HCT116 (cell line): Measurements from ENCODE around the gene RFESD. TPM values are rescaled to one million over a fixed set of nuclear protein-coding genes. Genes with fewer than 3 reads are reported as not detected.

Experiments
- ATAC-seq: fragments of 200-7000 bp; cut with Tn5 transposase; 2 replicates; pipeline ENCODE4 v1.9.1; 2020; ENCODE audit warnings: mild to moderate bottlenecking, moderate library complexity
- BruUV-seq: library from RNA; stranded (reverse); fragments of 400-500 nt; replicated peaks from 2 replicates; lab custom pipeline; 2021; lab: Mats Ljungman, UMichigan
- CTCF ChIA-PET: fragments of 300-600 bp; sonication (Branson Sonifier 250); formaldehyde crosslinking; loops from one replicate; lab custom pipeline; 2021; ENCODE audit warnings: antibody characterized with exemption; lab: Charles Lee
- POLR2A ChIA-PET: fragments of 300-600, 350-600 bp; sonication (Branson Sonifier 250); formaldehyde crosslinking; loops from one replicate; lab custom pipeline; 2021; ENCODE audit warnings: antibody characterized with exemption; lab: Charles Lee
- RAD21 ChIA-PET, 2 experiments: fragments of 300-600 bp; sonication (Branson Sonifier 250); formaldehyde crosslinking; loops; one replicate each; lab custom pipeline; 2023; ENCODE audit warnings: low total read pairs in 2 of 2; ENCODE audit not compliant: uncharacterized antibody in 2 of 2, unreplicated experiment in 2 of 2, low non-redundant PET in 1 of 2; lab: Charles Lee
- DNase-seq: peaks from one replicate; pipeline ENCODE4 v3.0.0-alpha.2; 2010; ENCODE audit warnings: low read depth, low spot score
- H2AFZ ChIP-seq: fragments of 200-600 bp; shearing (Covaris generic), sonication (generic); 2 replicates; pipeline ENCODE4 v1.6.1; 2017; ENCODE audit warnings: low read depth, mixed run types, mixed read lengths, antibody characterized with exemption, low read length; ENCODE audit not compliant: poor library complexity, severe bottlenecking
- H3K27ac ChIP-seq: 2 replicates; pipeline ENCODE4 v1.5.1; 2012; ENCODE audit warnings: low read depth, low read length
- H3K27me3 ChIP-seq: fragments of 200-600 bp; sonication (generic); 2 replicates; pipeline ENCODE4 v1.6.1; 2016; ENCODE audit warnings: mixed run types, low read length, mixed read lengths; ENCODE audit not compliant: insufficient read depth
- H3K36me3 ChIP-seq, 2 experiments: fragments of 200-500 bp in 1 of 2; fragments of 200-600 bp in 1 of 2; sonication (Bioruptor generic) in 1 of 2; sonication (generic) in 1 of 2; 2 replicates each; pipeline versions ENCODE4 v1.5.1 to v1.6.1; 2014 to 2016; ENCODE audit warnings: low read length in 2 of 2, inconsistent platforms in 1 of 2, mixed read lengths in 1 of 2, mixed run types in 1 of 2; ENCODE audit not compliant: insufficient read depth in 2 of 2, control insufficient read depth in 1 of 2
- H3K4me1 ChIP-seq, 2 experiments: fragments of 200-600 bp in 1 of 2; sonication (generic) in 1 of 2; 2 replicates each; pipeline versions ENCODE4 v1.5.1 to v1.6.1; 2012 to 2017; ENCODE audit warnings: low read length in 2 of 2, inconsistent platforms in 1 of 2, mild to moderate bottlenecking in 1 of 2, mixed read lengths in 1 of 2, mixed run types in 1 of 2, moderate library complexity in 1 of 2; ENCODE audit not compliant: insufficient read depth in 2 of 2, control insufficient read depth in 1 of 2
- H3K4me2 ChIP-seq: fragments of 200-600 bp; sonication (generic); 2 replicates; pipeline ENCODE4 v1.6.1; 2017; ENCODE audit warnings: mixed run types, low read length, mixed read lengths
- H3K4me3 ChIP-seq, 2 experiments: fragments of 200-600 bp in 1 of 2; sonication (generic) in 1 of 2; replicated peaks in 1 of 2; 2 replicates each; pipeline ENCODE4 v1.5.1; 2011 to 2016; ENCODE audit warnings: low read length in 2 of 2, control low read depth in 1 of 2, low read depth in 1 of 2, mild to moderate bottlenecking in 1 of 2, mixed read lengths in 1 of 2, mixed run types in 1 of 2
- H3K79me2 ChIP-seq: fragments of 200-600 bp; sonication (generic); 2 replicates; pipeline ENCODE4 v1.6.1; 2017; ENCODE audit warnings: mild to moderate bottlenecking, mixed run types, low read length, moderate library complexity, mixed read lengths; ENCODE audit not compliant: insufficient read depth
- H3K9ac ChIP-seq: fragments of 200-600 bp; sonication (generic); 2 replicates; pipeline ENCODE4 v1.6.1; 2016; ENCODE audit warnings: low read length, mixed read lengths
- H3K9me2 ChIP-seq: fragments of 200-600 bp; sonication (generic), shearing (Covaris generic); 2 replicates; pipeline ENCODE4 v1.6.1; 2017; ENCODE audit warnings: mixed run types, mild to moderate bottlenecking, moderate library complexity; ENCODE audit not compliant: insufficient read depth
- H3K9me3 ChIP-seq, 2 experiments: fragments of 200-500 bp in 1 of 2; fragments of 200-600 bp in 1 of 2; sonication (Bioruptor generic) in 1 of 2; sonication (generic) in 1 of 2; 2 replicates each; pipeline ENCODE4 v1.6.1; 2014 to 2017; ENCODE audit warnings: low read length in 2 of 2, mixed read lengths in 2 of 2, inconsistent platforms in 1 of 2, low read depth in 1 of 2, mild to moderate bottlenecking in 1 of 2, mixed run types in 1 of 2, moderate library complexity in 1 of 2; ENCODE audit not compliant: control insufficient read depth in 1 of 2, insufficient read depth in 1 of 2
- H4K20me1 ChIP-seq: fragments of 200-600 bp; sonication (generic), shearing (Covaris generic); 2 replicates; pipeline ENCODE4 v1.6.1; 2017; ENCODE audit warnings: mixed run types, mild to moderate bottlenecking, moderate library complexity; ENCODE audit not compliant: insufficient read depth
- EGR1 ChIP-seq: IDR thresholded peaks from 2 replicates; pipeline ENCODE4 v1.6.1; 2012; ENCODE audit warnings: low read depth
- EZH2phosphoT487 ChIP-seq: fragments of 200-600 bp; IDR thresholded peaks from 2 replicates; pipeline ENCODE4 v1.6.1; 2018; ENCODE audit warnings: antibody characterized with exemption, borderline replicate concordance
- FOSL1 ChIP-seq: IDR thresholded peaks from 2 replicates; pipeline ENCODE4 v1.6.1; 2012; ENCODE audit warnings: low read depth
- JUND ChIP-seq: IDR thresholded peaks from 2 replicates; pipeline ENCODE4 v1.6.1; 2012
- POLR2AphosphoS5 ChIP-seq: IDR thresholded peaks from 2 replicates; pipeline ENCODE4 v1.6.1; 2011; ENCODE audit warnings: mild to moderate bottlenecking, low read depth, low read length, moderate library complexity
- RAD21 ChIP-seq: IDR thresholded peaks from 2 replicates; pipeline ENCODE4 v1.6.1; 2012; ENCODE audit warnings: low read depth, mild to moderate bottlenecking
- SIN3A ChIP-seq: IDR thresholded peaks from 2 replicates; pipeline ENCODE4 v1.6.1; 2012; ENCODE audit warnings: low read depth
- TCF7L2 ChIP-seq: IDR thresholded peaks from 2 replicates; pipeline ENCODE4 v1.7.0; 2011; ENCODE audit warnings: borderline replicate concordance, inconsistent platforms; ENCODE audit not compliant: insufficient read depth, insufficient read length; ENCODE audit errors: extremely low read depth
- intact Hi-C: fragments of 100-400 bp; cut with micrococcal nuclease; formaldehyde crosslinking; loops from 2 replicates; pipeline ENCODE4 v1.10.0; 2022
- total RNA-seq: library from RNA; stranded (reverse); gene quantifications from one replicate; pipeline ENCODE4 v1.2.1, GENCODE V29; 2021; ENCODE audit not compliant: unreplicated experiment
- TF ChIP-seq, protein P1 (sequence below), 3 experiments: fragments of 200-600 bp in 1 of 3; sonication (generic) in 1 of 3; IDR thresholded peaks in 2 of 3; conservative IDR thresholded peaks in 1 of 3; 2 replicates each; pipeline ENCODE4 v1.5.1; 2012 to 2017; ENCODE audit warnings: low read depth in 2 of 3, low read length in 2 of 3, antibody characterized with exemption in 1 of 3, borderline replicate concordance in 1 of 3, control low read depth in 1 of 3, mild to moderate bottlenecking in 1 of 3, mixed read lengths in 1 of 3, mixed run types in 1 of 3, moderate library complexity in 1 of 3; ENCODE audit not compliant: insufficient read depth in 1 of 3
- TF ChIP-seq, protein P2 (sequence below): IDR thresholded peaks from 2 replicates; pipeline ENCODE4 v1.6.1; 2012; ENCODE audit warnings: low read depth
- TF ChIP-seq, protein P3 (sequence below): IDR thresholded peaks from 2 replicates; pipeline ENCODE4 v1.6.1; 2012

RFESD gene
- total RNA-seq, 1 experiment from 2014 or later: 4.1 TPM

DNA sequence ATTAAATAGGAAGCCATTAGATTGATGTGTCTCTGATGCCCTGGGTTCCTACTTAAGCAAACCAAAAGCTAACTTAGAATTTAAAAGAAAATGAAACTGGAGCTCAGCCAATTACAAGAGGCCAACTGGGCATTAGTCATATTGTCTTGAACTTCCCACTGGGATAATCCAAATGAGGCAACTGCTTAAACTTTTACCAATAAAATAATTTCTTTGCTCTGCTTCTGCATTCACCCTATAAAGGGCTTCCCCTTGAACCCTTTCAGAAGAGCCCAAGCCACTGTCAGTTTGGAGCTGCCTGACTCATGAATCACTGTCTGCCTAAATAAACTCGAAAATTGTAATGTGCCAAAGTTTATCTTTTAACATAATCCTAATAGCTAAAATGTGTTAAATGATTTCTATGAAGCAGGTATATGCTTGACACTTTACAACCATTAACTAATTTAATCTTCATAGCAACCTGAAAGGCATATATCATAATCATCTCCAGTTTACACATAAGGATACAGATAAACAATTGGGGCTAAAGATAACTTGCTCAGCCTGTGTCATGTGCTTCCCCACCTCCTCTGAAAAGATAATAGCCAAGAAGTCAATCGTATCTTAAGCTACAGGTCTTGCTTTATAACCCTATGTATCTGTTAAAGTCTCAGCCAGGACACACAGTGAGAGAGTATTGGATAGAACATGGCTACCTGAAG is 15.2 kb upstream of the RFESD start:
- ChIA-PET POLR2A (no interaction called here), RAD21 (no interaction called here), CTCF (interaction anchor here (1.0 kb wide), 1 partner anchor 16 kb away, joined by 3 read pairs; the partner anchor contains the start of gene RFESD)
- H3K9me3 ChIP-seq: no peaks in the 10 kb centered on the region
- no peaks in the 10 kb centered on the region for H3K79me2 ChIP-seq
- peaks cover 0 to 10% of the 10 kb centered on the region in 2 experiments; a peak in 2 of 4 replicates for H3K4me1 ChIP-seq
- H3K9ac ChIP-seq: no peak overlapping the region
- BruUV-seq: no TSS peak
- H3K4me3 ChIP-seq: no peak overlapping the region
- no peak overlapping the region for H3K4me2 ChIP-seq
- no peak overlapping the region for H3K27ac ChIP-seq
- H3K36me3 ChIP-seq: no peaks in the 10 kb centered on the region
- no peaks in the 10 kb centered on the region for H3K27me3 ChIP-seq
- DNase-seq (no peak), ATAC-seq (no peak)
- intact Hi-C loops: no loop called here
- H3K9me2 ChIP-seq: no peaks in the 10 kb centered on the region
- peak overlapping the region; percentile 39 for H2AFZ ChIP-seq
- TF ChIP-seq FOSL1: no peak
- TF ChIP-seq RAD21: no peak
- TF ChIP-seq, protein P1, sequence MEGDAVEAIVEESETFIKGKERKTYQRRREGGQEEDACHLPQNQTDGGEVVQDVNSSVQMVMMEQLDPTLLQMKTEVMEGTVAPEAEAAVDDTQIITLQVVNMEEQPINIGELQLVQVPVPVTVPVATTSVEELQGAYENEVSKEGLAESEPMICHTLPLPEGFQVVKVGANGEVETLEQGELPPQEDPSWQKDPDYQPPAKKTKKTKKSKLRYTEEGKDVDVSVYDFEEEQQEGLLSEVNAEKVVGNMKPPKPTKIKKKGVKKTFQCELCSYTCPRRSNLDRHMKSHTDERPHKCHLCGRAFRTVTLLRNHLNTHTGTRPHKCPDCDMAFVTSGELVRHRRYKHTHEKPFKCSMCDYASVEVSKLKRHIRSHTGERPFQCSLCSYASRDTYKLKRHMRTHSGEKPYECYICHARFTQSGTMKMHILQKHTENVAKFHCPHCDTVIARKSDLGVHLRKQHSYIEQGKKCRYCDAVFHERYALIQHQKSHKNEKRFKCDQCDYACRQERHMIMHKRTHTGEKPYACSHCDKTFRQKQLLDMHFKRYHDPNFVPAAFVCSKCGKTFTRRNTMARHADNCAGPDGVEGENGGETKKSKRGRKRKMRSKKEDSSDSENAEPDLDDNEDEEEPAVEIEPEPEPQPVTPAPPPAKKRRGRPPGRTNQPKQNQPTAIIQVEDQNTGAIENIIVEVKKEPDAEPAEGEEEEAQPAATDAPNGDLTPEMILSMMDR (IDR thresholded peaks at IDR 0.05 in 2 of 3, conservative IDR thresholded peaks at IDR 0.05 in 1 of 3; ENCODE audit: borderline replicate concordance in 1 of 3, insufficient read depth in 1 of 3, low read depth in 2 of 3, low read length in 2 of 3): no peak
- TF ChIP-seq EZH2phosphoT487: no peak
- TF ChIP-seq POLR2AphosphoS5: no peak
- TF ChIP-seq TCF7L2: no peak
- TF ChIP-seq SIN3A: no peak
- TF ChIP-seq, protein P2, sequence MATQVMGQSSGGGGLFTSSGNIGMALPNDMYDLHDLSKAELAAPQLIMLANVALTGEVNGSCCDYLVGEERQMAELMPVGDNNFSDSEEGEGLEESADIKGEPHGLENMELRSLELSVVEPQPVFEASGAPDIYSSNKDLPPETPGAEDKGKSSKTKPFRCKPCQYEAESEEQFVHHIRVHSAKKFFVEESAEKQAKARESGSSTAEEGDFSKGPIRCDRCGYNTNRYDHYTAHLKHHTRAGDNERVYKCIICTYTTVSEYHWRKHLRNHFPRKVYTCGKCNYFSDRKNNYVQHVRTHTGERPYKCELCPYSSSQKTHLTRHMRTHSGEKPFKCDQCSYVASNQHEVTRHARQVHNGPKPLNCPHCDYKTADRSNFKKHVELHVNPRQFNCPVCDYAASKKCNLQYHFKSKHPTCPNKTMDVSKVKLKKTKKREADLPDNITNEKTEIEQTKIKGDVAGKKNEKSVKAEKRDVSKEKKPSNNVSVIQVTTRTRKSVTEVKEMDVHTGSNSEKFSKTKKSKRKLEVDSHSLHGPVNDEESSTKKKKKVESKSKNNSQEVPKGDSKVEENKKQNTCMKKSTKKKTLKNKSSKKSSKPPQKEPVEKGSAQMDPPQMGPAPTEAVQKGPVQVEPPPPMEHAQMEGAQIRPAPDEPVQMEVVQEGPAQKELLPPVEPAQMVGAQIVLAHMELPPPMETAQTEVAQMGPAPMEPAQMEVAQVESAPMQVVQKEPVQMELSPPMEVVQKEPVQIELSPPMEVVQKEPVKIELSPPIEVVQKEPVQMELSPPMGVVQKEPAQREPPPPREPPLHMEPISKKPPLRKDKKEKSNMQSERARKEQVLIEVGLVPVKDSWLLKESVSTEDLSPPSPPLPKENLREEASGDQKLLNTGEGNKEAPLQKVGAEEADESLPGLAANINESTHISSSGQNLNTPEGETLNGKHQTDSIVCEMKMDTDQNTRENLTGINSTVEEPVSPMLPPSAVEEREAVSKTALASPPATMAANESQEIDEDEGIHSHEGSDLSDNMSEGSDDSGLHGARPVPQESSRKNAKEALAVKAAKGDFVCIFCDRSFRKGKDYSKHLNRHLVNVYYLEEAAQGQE: no peak
- TF ChIP-seq EGR1: no peak
- TF ChIP-seq, protein P3, sequence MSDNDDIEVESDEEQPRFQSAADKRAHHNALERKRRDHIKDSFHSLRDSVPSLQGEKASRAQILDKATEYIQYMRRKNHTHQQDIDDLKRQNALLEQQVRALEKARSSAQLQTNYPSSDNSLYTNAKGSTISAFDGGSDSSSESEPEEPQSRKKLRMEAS: no peak
- no peak for TF ChIP-seq JUND
- H4K20me1 ChIP-seq: no peaks in the 10 kb centered on the region
